ENCODE results near the gene CEACAM1. TPM values are rescaled to one million over a fixed set of nuclear protein-coding genes. Genes with fewer than 3 reads are reported as not detected.

The CEACAM1 gene
- total RNA-seq, 1 experiment from 2014 or later, result 1.5 TPM

GRCh38 chr19:42459926-42460325 lies 68.4 kb downstream of the CEACAM1 start:
- Histone ChIP-seq H3K23ac (ENCODE audit: insufficient read length, low read depth, low read length) (no peak overlapping the region), H3K4ac (ENCODE audit: low read depth, low read length) (no peak overlapping the region), H3K27ac (ENCODE audit: insufficient read length, low read depth, low read length) (no peak overlapping the region), H2BK15ac (ENCODE audit: low read depth, low read length) (no peak overlapping the region), H2BK12ac (ENCODE audit: insufficient read length, low read depth, low read length) (no peak overlapping the region), H3K79me2 (ENCODE audit: insufficient read depth, low read length) (no peaks in the 10 kb centered on the region), H4K5ac (ENCODE audit: insufficient read length, low read depth, low read length) (no peak overlapping the region), H3K9me3 (ENCODE audit: control insufficient read depth, low read depth, low read length) (no peaks in the 10 kb centered on the region), H4K20me1 (ENCODE audit: control insufficient read depth, insufficient read depth, insufficient read length) (no peaks in the 10 kb centered on the region), H3K18ac (ENCODE audit: insufficient read length, low read depth, low read length) (no peak overlapping the region), H3K4me2 (ENCODE audit: insufficient read depth, insufficient read length, low read length) (no peak overlapping the region), H3K27me3 (ENCODE audit: insufficient read depth, low read length) (no peaks in the 10 kb centered on the region), H2BK20ac (ENCODE audit: low read depth, low read length, poor library complexity, severe bottlenecking) (no peak overlapping the region), H3K56ac (ENCODE audit: insufficient read length, low read depth, low read length) (no peak overlapping the region), H4K8ac (replicated peaks; ENCODE audit: insufficient read length, low read depth, low read length) (no peak overlapping the region), H3K9ac (ENCODE audit: extremely low read depth, insufficient read length, low read length) (no peak overlapping the region), H3K14ac (ENCODE audit: insufficient read depth, low read length) (no peak overlapping the region), H2AFZ (ENCODE audit: low read length) (no peak overlapping the region), H2BK5ac (ENCODE audit: insufficient read length, low read length) (no peak overlapping the region), H2BK120ac (ENCODE audit: low read depth, low read length, poor library complexity, severe bottlenecking) (no peak overlapping the region), H3K4me1 (ENCODE audit: insufficient read depth, low read length) (peaks cover 3% of the 10 kb centered on the region; the same call in 1 of the 2 replicates), H3T11ph (ENCODE audit: low read length) (no peak overlapping the region), H3K23me2 (ENCODE audit: insufficient read length, low read depth, low read length, poor library complexity, severe bottlenecking) (no peaks in the 10 kb centered on the region), H3K79me1 (ENCODE audit: insufficient read depth, low read depth, low read length, poor library complexity, severe bottlenecking) (no peaks in the 10 kb centered on the region), H2AK5ac (ENCODE audit: insufficient read length, low read length) (no peak overlapping the region), H4K91ac (ENCODE audit: insufficient read length, low read depth, low read length) (no peak overlapping the region)
- Mint-ChIP-seq H3K27ac (no peak overlapping the region), H3K27me3 (ENCODE audit: low read depth) (peaks cover 2% of the 10 kb centered on the region; the same call in 1 of the 2 replicates), H3K4me1 (peaks cover 32 to 36% of the 10 kb centered on the region in 2 experiments), H3K36me3 (ENCODE audit: insufficient read depth in 1 of 3, low read depth in 3 of 3) (peaks cover 2 to 18% (median 3%) of the 10 kb centered on the region in 3 experiments; a peak in 5 of 7 replicates), H3K9me3 (peaks cover 0 to 3% of the 10 kb centered on the region in 2 experiments; a peak in 2 of 5 replicates), H3K4me3 (no peak overlapping the region)
- no peak for TF ChIP-seq CTCF (conservative IDR thresholded peaks at IDR 0.05)
- no peak for DNase-seq
- no CpG with 5 or more reads among the region's 2 CpGs for WGBS (ENCODE audit: extremely low coverage, insufficient read length, low lambda C conversion rate)

Other genes starting within 250 kb of the CEACAM1 start
- 2.9 and 3.2 TPM in 2 replicates for gene PRR19, start 226.3 kb downstream of the CEACAM1 start, total RNA-seq (2021)
- 109 and 113 TPM in 2 replicates for gene PAFAH1B3, start 225.9 kb downstream of the CEACAM1 start, total RNA-seq (2021)
- 2.8 and 4.5 TPM in 2 replicates for gene TMEM145, start 215.2 kb downstream of the CEACAM1 start, total RNA-seq (2021)
- gene MEGF8, start 202.8 kb downstream of the CEACAM1 start, total RNA-seq (2021), result 28.4 and 28.8 TPM in 2 replicates
- 7.1 and 8.8 TPM in 2 replicates for gene CNFN, start 138.2 kb downstream of the CEACAM1 start, total RNA-seq (2021)
- 5.7 and 6.3 TPM in 2 replicates for gene LIPE, start 101.1 kb downstream of the CEACAM1 start, total RNA-seq (2021)
- not detected in 2 replicates for gene CXCL17, start 85.5 kb downstream of the CEACAM1 start, total RNA-seq (2021)
- not detected in 2 replicates for gene CEACAM8, start 66.4 kb upstream of the CEACAM1 start, total RNA-seq (2021)
- gene PSG3, start 212.0 kb upstream of the CEACAM1 start, total RNA-seq (2021), result not detected in 2 replicates
- not detected in 2 replicates for gene PSG8, start 237.2 kb upstream of the CEACAM1 start, total RNA-seq (2021)